Natural killer cell (primary cell): Measurements from ENCODE around the gene CTSZ. TPM values are rescaled to one million over a fixed set of nuclear protein-coding genes. Genes with fewer than 3 reads are reported as not detected.

Source experiments
- ATAC-seq, 3 donors: fragments of 150-1000 bp in 2 of 3; fragments of 200-7000 bp in 1 of 3; cut with Tn5 transposase; 1 replicate in 1 of 3; 2 replicates in 2 of 3; pipeline ENCODE4 v1.10.0; 2021; ENCODE audit warnings: mild to moderate bottlenecking in 2 of 3, moderate library complexity in 2 of 3
- DNase-seq, 2 donors: peaks; one replicate each; pipeline versions ENCODE4 v3.0.0 to v3.0.0-alpha.2; 2013 to 2021; ENCODE audit warnings: mixed read lengths in 1 of 2
- H3K27ac ChIP-seq: one replicate; pipeline ENCODE4 v1.5.1; 2013; ENCODE audit warnings: mild to moderate bottlenecking, low read length
- H3K27me3 ChIP-seq: one replicate; pipeline ENCODE4 v1.6.1; 2013; ENCODE audit warnings: low read length; ENCODE audit not compliant: control insufficient read depth, insufficient read depth
- H3K36me3 ChIP-seq: one replicate; pipeline ENCODE4 v1.6.1; 2013; ENCODE audit warnings: low read length; ENCODE audit not compliant: control insufficient read depth, insufficient read depth
- H3K4me1 ChIP-seq: one replicate; pipeline ENCODE4 v1.6.1; 2013; ENCODE audit warnings: low read length; ENCODE audit not compliant: control insufficient read depth, insufficient read depth
- H3K4me3 ChIP-seq: one replicate; pipeline ENCODE4 v1.5.1; 2013; ENCODE audit warnings: low read length
- H3K9me3 ChIP-seq: one replicate; pipeline ENCODE4 v1.6.1; 2013; ENCODE audit warnings: low read length; ENCODE audit not compliant: control insufficient read depth, insufficient read depth
- H3K27ac Mint-ChIP-seq, 2 donors: one replicate each; pipeline ENCODE4 v1.8.0; 2022; ENCODE audit warnings: mild to moderate bottlenecking in 2 of 2, mixed read lengths in 2 of 2, moderate library complexity in 1 of 2
- H3K27me3 Mint-ChIP-seq, 2 donors: one replicate each; pipeline ENCODE4 v1.8.0; 2022; ENCODE audit warnings: low read depth in 2 of 2, mixed read lengths in 2 of 2
- H3K36me3 Mint-ChIP-seq: one replicate; pipeline ENCODE4 v1.8.0; 2022; ENCODE audit warnings: mixed read lengths
- H3K4me1 Mint-ChIP-seq, 2 donors: one replicate each; pipeline ENCODE4 v1.8.0; 2022; ENCODE audit warnings: mixed read lengths in 2 of 2
- H3K4me3 Mint-ChIP-seq: one replicate; pipeline ENCODE4 v1.8.0; 2022; ENCODE audit warnings: mild to moderate bottlenecking, moderate library complexity, mixed read lengths
- H3K9me3 Mint-ChIP-seq, 2 donors: one replicate each; pipeline ENCODE4 v1.8.0; 2022; ENCODE audit warnings: mixed read lengths in 2 of 2
- whole genome bisulfite sequencing: methylation state at CpG from one replicate; pipeline ENCODE4 v1.1.7; 2013; ENCODE audit warnings: missing lambda C conversion rate; ENCODE audit not compliant: insufficient coverage; 5-methylcytosine and 5-hydroxymethylcytosine counted together
- intact Hi-C: fragments of 100-400 bp; cut with micrococcal nuclease; formaldehyde crosslinking; loops from one replicate; pipeline ENCODE4 v1.14.2; 2022
- total RNA-seq, 4 donors: library from RNA; stranded (reverse); fragments of 120-200 nt in 1 of 4; gene quantifications; one replicate each; pipeline versions ENCODE4 v1.2.3 to v1.2.4, GENCODE V29; 2013 to 2022
- TF ChIP-seq, protein P1 (sequence below): fragments of 200-600 bp; IDR thresholded peaks from one replicate; pipeline ENCODE4 v1.8.0; 2022; ENCODE audit warnings: antibody characterized with exemption

CTSZ gene
- total RNA-seq, 3 donors from 2014 or later (not counting 1 experiment from before 2014, with no cell fraction given): 30.5 to 52.5 (median 42.3) TPM

DNA sequence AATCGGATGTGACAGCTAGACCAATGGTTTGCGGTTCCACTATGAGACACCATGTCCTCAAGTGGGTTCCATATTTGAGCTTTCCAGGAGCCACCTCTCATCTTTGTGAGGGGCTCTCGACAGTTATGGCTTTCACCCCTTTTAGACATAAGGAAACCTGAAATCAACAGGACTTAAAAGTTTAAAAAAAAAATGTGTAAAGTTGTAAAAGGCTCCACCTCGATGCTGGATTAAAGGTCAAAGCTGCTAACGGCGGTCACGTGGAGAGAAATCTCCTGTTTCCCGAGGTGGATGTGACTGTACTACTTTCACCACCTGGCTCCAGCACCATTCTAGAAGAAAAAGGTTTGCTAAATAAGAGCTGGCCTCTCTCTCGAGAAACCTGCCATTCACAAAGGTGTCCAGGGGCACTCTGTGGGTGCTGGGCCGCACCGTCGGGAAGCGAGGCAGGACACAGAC, 24.5 kb upstream of the CTSZ start:
- Mint-ChIP-seq H3K36me3 (peaks cover 35% of the 10 kb centered on the region), H3K9me3 (no peaks in the 10 kb centered on the region), H3K4me1 (peaks cover 50% of the 10 kb centered on the region in 2 donors), H3K27ac (peak overlapping the region; percentile 91 to 93), H3K27me3 (no peaks in the 10 kb centered on the region), H3K4me3 (peak overlapping the region; percentile 95)
- no peaks in the 10 kb centered on the region for H3K9me3 ChIP-seq
- no peaks in the 10 kb centered on the region for H3K27me3 ChIP-seq
- TF ChIP-seq, protein P1, sequence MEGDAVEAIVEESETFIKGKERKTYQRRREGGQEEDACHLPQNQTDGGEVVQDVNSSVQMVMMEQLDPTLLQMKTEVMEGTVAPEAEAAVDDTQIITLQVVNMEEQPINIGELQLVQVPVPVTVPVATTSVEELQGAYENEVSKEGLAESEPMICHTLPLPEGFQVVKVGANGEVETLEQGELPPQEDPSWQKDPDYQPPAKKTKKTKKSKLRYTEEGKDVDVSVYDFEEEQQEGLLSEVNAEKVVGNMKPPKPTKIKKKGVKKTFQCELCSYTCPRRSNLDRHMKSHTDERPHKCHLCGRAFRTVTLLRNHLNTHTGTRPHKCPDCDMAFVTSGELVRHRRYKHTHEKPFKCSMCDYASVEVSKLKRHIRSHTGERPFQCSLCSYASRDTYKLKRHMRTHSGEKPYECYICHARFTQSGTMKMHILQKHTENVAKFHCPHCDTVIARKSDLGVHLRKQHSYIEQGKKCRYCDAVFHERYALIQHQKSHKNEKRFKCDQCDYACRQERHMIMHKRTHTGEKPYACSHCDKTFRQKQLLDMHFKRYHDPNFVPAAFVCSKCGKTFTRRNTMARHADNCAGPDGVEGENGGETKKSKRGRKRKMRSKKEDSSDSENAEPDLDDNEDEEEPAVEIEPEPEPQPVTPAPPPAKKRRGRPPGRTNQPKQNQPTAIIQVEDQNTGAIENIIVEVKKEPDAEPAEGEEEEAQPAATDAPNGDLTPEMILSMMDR: no peak
- ATAC-seq (no peak), DNase-seq (peak in 1 of 2 donors; percentile 53)
- H3K27ac ChIP-seq: peak overlapping the region; percentile 85
- intact Hi-C loops: loop anchor here (1.0 kb wide), 3 partner anchors 11 to 123 kb away; partner anchors contain the start of gene PRELID3B
- H3K36me3 ChIP-seq: peaks cover 61% of the 10 kb centered on the region
- peaks cover 21% of the 10 kb centered on the region for H3K4me1 ChIP-seq
- peak overlapping the region; percentile 81 for H3K4me3 ChIP-seq
- WGBS: 15% methylated on average over 13 of the region's 13 CpGs

DNA sequence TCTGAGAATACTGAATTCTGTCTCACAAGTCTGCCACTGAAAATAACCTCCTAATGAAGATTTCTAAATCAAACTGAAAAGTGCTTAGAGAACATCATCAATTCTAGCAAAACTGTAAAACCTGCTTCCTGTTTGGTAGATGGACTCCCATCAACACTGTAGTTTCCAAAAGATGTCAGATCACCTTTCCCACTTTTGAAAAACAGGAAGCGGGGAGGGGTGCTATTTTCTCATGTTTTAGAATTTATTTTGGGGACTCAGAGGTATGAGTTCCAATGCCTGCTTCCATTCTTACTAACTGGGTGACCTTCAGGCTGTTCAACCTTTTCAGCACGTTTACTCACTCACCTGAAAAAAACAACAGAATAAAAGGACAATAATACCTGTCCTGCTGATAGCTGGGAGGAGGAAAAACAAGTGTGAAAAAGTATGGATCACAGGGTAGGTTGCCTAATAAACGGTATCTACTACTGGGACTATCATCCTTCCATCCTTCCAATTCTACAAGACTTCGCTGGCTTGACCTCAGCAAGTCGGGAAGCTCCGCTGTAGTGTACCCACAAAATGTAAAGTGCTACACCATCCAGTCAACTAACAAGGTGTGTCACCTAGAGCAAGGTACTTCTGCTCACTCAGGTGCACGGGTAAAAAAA, 24.0 kb upstream of the CTSZ start:
- peaks cover 61% of the 10 kb centered on the region for H3K36me3 ChIP-seq
- Mint-ChIP-seq H3K9me3 (no peaks in the 10 kb centered on the region), H3K27me3 (no peaks in the 10 kb centered on the region), H3K4me3 (peak overlapping the region; percentile 95), H3K27ac (peak overlapping the region; percentile 91 to 93), H3K36me3 (peaks cover 30% of the 10 kb centered on the region), H3K4me1 (peaks cover 55% of the 10 kb centered on the region in 2 donors)
- peak overlapping the region; percentile 81 for H3K4me3 ChIP-seq
- DNase-seq (no peak), ATAC-seq (no peak)
- no peaks in the 10 kb centered on the region for H3K27me3 ChIP-seq
- TF ChIP-seq, protein P1: no peak
- WGBS: 73% methylated on average over 6 of the region's 7 CpGs
- no peaks in the 10 kb centered on the region for H3K9me3 ChIP-seq
- intact Hi-C loops: loop anchor here (1.0 kb wide), 1 partner anchor 49 kb away; no protein-coding TSS in a partner anchor
- peak overlapping the region; percentile 85 for H3K27ac ChIP-seq
- peaks cover 21% of the 10 kb centered on the region for H3K4me1 ChIP-seq

DNA sequence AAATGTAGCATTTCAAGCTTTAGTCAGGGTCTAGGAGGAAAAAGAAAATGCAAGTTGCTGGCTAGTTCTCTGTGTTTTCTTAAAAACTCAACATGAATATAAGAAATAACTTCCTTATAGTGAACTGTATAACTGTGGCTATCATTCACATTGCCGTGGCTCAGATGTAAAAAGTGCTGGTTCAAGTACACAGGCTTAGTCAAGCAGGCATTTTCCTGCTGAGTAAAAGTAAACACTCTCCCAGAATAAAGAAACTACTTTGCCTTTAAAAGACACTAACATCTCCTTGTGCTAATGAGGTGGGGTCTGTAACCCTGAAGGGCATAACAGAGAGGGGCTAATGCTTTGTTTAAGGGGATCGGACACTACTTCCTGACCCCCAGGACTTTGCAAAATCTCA, 21.8 kb upstream of the CTSZ start:
- peaks cover 21% of the 10 kb centered on the region for H3K4me1 ChIP-seq
- Mint-ChIP-seq H3K27ac (peak overlapping the region in 1 of 2 donors; percentile 21), H3K27me3 (no peaks in the 10 kb centered on the region), H3K4me3 (peak overlapping the region; percentile 40), H3K36me3 (peaks cover 28% of the 10 kb centered on the region), H3K9me3 (no peaks in the 10 kb centered on the region), H3K4me1 (peaks cover 64 to 70% of the 10 kb centered on the region in 2 donors)
- no peak overlapping the region for H3K27ac ChIP-seq
- TF ChIP-seq, protein P1: no peak
- H3K36me3 ChIP-seq: peaks cover 61% of the 10 kb centered on the region
- H3K9me3 ChIP-seq: no peaks in the 10 kb centered on the region
- no peaks in the 10 kb centered on the region for H3K27me3 ChIP-seq
- intact Hi-C loops: no loop called here
- H3K4me3 ChIP-seq: no peak overlapping the region
- DNase-seq: no peak
- ATAC-seq: no peak
- 72% methylated on average over 2 of the region's 2 CpGs for WGBS
